Transverse colon (tissue), 4 donors: ENCODE measurements around the gene ASTL. TPM values are rescaled to one million over a fixed set of nuclear protein-coding genes. Genes with fewer than 3 reads are reported as not detected.

Source experiments
- DNase-seq: peaks from one replicate; pipeline ENCODE4 v3.0.0-alpha.2; 2019
- H3K27ac ChIP-seq, 4 donors: fragments of 200-600 bp; sonication (generic); 2 replicates each; pipeline ENCODE4 v1.5.1; 2016 to 2018; ENCODE audit warnings: inconsistent platforms in 4 of 4
- H3K27me3 ChIP-seq: fragments of 200-600 bp; sonication (generic); 2 replicates; pipeline ENCODE4 v1.5.1; 2017; ENCODE audit warnings: inconsistent platforms
- H3K36me3 ChIP-seq, 4 donors: fragments of 200-600 bp; sonication (generic); 2 replicates each; pipeline ENCODE4 v1.5.1; 2017 to 2019; ENCODE audit warnings: inconsistent platforms in 4 of 4
- H3K4me1 ChIP-seq, 4 donors: fragments of 200-600 bp; sonication (generic); 2 replicates each; pipeline ENCODE4 v1.5.1; 2017 to 2020; ENCODE audit warnings: inconsistent platforms in 4 of 4
- H3K4me3 ChIP-seq, 4 donors: fragments of 200-600 bp; sonication (generic); 1 replicate in 1 of 4; 2 replicates in 3 of 4; pipeline versions ENCODE4 v1.5.1 to v1.6.1; 2017 to 2019; ENCODE audit warnings: inconsistent platforms in 4 of 4
- H3K9me3 ChIP-seq, 2 donors: fragments of 200-600 bp; sonication (generic); 2 replicates each; pipeline ENCODE4 v1.5.1; 2017 to 2019; ENCODE audit warnings: inconsistent platforms in 2 of 2
- CTCF ChIP-seq, 5 experiments: fragments of 200-600 bp in 3 of 5; fragments of 450-650 bp in 2 of 5; sonication (generic) in 3 of 5; IDR thresholded peaks; 1 replicate in 2 of 5; 2 replicates in 3 of 5; pipeline ENCODE4 v1.5.1; 2016 to 2017; ENCODE audit warnings: antibody characterized with exemption in 5 of 5, inconsistent platforms in 3 of 5, mild to moderate bottlenecking in 2 of 5, moderate library complexity in 1 of 5
- EP300 ChIP-seq: sonication (generic); formaldehyde crosslinking; IDR thresholded peaks from one replicate; pipeline ENCODE4 v1.6.1; 2017; ENCODE audit warnings: antibody characterized with exemption, low read depth
- POLR2A ChIP-seq: fragments of 450-650 bp; IDR thresholded peaks from one replicate; pipeline ENCODE4 v1.6.1; 2016; ENCODE audit warnings: antibody characterized with exemption, mild to moderate bottlenecking, moderate library complexity
- POLR2AphosphoS5 ChIP-seq, 3 donors: sonication (generic); formaldehyde crosslinking; IDR thresholded peaks; one replicate each; pipeline ENCODE4 v1.6.1; 2016; ENCODE audit warnings: antibody characterized with exemption in 3 of 3
- WGBS, 2 donors: methylation state at CpG; one replicate each; pipeline ENCODE4 v1.1.5; 2018; ENCODE audit warnings: low coverage in 1 of 2; 5-methylcytosine and 5-hydroxymethylcytosine counted together
- in situ Hi-C, 4 donors: fragments of 200-750 bp; cut with MboI; loops; one replicate each; pipeline versions ENCODE4 v1.15.0 to v1.15.1; 2017; ENCODE audit warnings: low sequenced_read_pairs in 3 of 4, low pct_ligation_motif_present in 1 of 4, low pct_unique_long_range_greater_than_20kb in 1 of 4
- intact Hi-C: fragments of 100-400 bp; cut with DNase I; formaldehyde crosslinking; loops from one replicate; pipeline ENCODE4 v1.15.1; 2023; ENCODE audit warnings: low total_unique reads
- total RNA-seq, 4 donors: library from RNA; depleted of rRNA; stranded (reverse); fragments of >200 nt; gene quantifications; one replicate each; pipeline ENCODE4 v1.1.0, GENCODE V29; 2016

The ASTL gene
- total RNA-seq, 4 donors from 2014 or later: 0.95 TPM; not detected in 3

DNA sequence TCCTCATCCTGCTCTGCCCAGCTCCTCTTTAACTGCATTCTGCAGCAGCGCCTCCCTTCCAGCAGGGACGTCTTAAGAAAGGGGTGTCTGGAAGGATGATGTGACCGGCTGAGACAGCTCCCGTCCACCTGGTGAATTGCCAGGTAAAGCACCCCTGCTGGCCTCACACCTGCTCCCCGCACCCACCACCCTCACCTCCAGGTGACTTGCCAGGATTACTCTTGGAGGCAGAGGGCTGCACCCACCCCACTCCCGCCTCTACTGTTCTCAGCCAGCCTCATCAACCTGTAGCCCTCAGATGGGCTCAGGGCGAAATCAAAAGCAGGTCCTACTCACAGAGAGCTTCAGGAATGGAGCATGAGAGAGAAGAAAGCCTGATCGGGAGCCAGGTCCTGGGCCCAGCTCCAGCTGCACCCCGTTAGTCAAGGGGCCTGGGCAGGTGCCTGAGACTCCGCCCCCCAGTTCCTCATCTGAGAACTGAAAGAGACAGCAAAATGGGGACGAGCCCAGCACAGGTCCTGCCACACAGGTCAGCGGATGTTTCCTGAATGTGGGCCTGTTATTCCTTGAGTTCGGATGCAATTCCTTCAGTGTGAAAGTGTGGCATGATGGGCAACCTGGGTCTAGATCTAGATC, 27.6 kb downstream of the ASTL start:
- WGBS, 2 donors: 80% methylated on average over 3 to 13 of the region's 13 CpGs
- no peak for TF ChIP-seq POLR2AphosphoS5 (IDR thresholded peaks at IDR 0.05)
- no peak for TF ChIP-seq EP300
- no peak for TF ChIP-seq CTCF (IDR thresholded peaks at IDR 0.05)
- TF ChIP-seq POLR2A: no peak
- intact Hi-C loops: no loop called here
- H3K36me3 ChIP-seq: no peaks in the 10 kb centered on the region
- peaks cover 5% of the 10 kb centered on the region for H3K27me3 ChIP-seq
- in situ Hi-C loops: loop anchor here in 3 of 4 donors (25.0 kb wide), 1 partner anchor 98 kb away; no protein-coding TSS in a partner anchor
- H3K4me1 ChIP-seq: peaks cover 0 to 9% (median 0%) of the 10 kb centered on the region in 4 donors
- no peak overlapping the region for H3K4me3 ChIP-seq
- DNase-seq: no peak
- no peak overlapping the region for H3K27ac ChIP-seq
- peaks cover 0 to under 1% of the 10 kb centered on the region in 2 donors for H3K9me3 ChIP-seq

DNA sequence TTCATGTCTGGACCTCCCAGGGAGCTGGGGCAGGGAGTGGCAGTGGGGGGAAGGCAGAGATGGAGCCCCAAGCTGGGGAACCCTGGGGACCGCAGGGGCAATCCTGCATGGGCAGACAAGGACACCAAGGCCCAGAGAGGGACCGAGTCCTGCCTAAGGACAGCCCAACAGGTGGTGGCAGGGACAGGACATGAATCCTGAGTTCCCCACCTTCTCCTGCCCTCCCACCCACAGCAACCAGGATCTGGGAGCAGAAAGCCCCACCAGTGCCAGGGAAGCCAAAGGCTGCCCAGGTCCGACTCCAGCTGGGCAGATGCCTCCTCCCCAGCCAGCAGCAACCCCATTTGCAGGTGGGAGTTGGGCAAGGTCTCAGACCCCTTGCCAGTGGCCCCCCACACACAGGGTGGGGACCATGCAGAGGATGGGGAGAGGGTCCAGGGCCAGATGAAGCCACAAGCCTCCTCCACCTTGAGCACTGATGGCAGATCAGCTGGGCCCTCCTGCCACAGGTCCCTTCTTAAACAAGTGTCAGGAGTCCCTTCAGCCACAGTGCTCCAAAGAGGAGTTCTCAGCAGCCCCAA, 28.3 kb downstream of the ASTL start:
- no peaks in the 10 kb centered on the region for H3K36me3 ChIP-seq
- no peak overlapping the region for H3K4me3 ChIP-seq
- peaks cover 0 to 9% (median 0%) of the 10 kb centered on the region in 4 donors for H3K4me1 ChIP-seq
- H3K27me3 ChIP-seq: no peaks in the 10 kb centered on the region
- WGBS, 2 donors: 88% methylated on average over 1 of the region's 3 CpGs; no CpG with 5 or more reads in 1 of the 2 donors
- peaks cover 0 to 8% of the 10 kb centered on the region in 2 donors for H3K9me3 ChIP-seq
- intact Hi-C loops: no loop called here
- in situ Hi-C loops: loop anchor here in 3 of 4 donors (25.0 kb wide), 1 partner anchor 98 kb away; no protein-coding TSS in a partner anchor
- no peak for TF ChIP-seq EP300
- no peak for DNase-seq
- no peak overlapping the region for H3K27ac ChIP-seq

- intact Hi-C loops: no loop called here
- Histone ChIP-seq H3K4me1 (peaks cover 0 to 9% (median 0%) of the 10 kb centered on the region in 4 donors), H3K4me3 (no peak overlapping the region), H3K36me3 (no peaks in the 10 kb centered on the region), H3K9me3 (peaks cover 0 to 9% of the 10 kb centered on the region in 2 donors), H3K27ac (no peak overlapping the region), H3K27me3 (no peaks in the 10 kb centered on the region)
- in situ Hi-C loops: loop anchor here in 3 of 4 donors (25.0 kb wide), 1 partner anchor 97 kb away; no protein-coding TSS in a partner anchor
- TF ChIP-seq EP300 (no peak), POLR2A (no peak), CTCF (IDR thresholded peaks at IDR 0.05) (no peak), POLR2AphosphoS5 (IDR thresholded peaks at IDR 0.05) (no peak)
- DNase-seq: no peak
- 20 to 63% methylated on average over 1 to 3 of the region's 3 CpGs for WGBS, 2 donors
Observed at GRCh38 chr2:96109361-96109680, 29.0 kb downstream of the ASTL start.

- Histone ChIP-seq H3K4me3 (no peak overlapping the region), H3K27ac (no peak overlapping the region), H3K27me3 (no peaks in the 10 kb centered on the region), H3K4me1 (peaks cover 0 to 9% (median 0%) of the 10 kb centered on the region in 4 donors), H3K9me3 (peaks cover 0 to 9% of the 10 kb centered on the region in 2 donors), H3K36me3 (no peaks in the 10 kb centered on the region)
- DNase-seq: no peak
- TF ChIP-seq EP300 (no peak), POLR2A (no peak), CTCF (IDR thresholded peaks at IDR 0.05) (no peak), POLR2AphosphoS5 (IDR thresholded peaks at IDR 0.05) (no peak)
- intact Hi-C loops (no loop called here), in situ Hi-C loops (loop anchor here in 3 of 4 donors (25.0 kb wide), 1 partner anchor 96 kb away; no protein-coding TSS in a partner anchor)
- WGBS, 2 donors: 30 to 61% methylated on average over 4 to 17 of the region's 17 CpGs
Observed at GRCh38 chr2:96108541-96109360, 29.6 kb downstream of the ASTL start.
